ENCODE data around the gene C8A.

C8A gene

GRCh38 chr1:56855190-56855589 lies 593 bp downstream of the C8A start:
- POLR2A ChIA-PET (ENCODE audit: low non-redundant PET), result no interaction called here
- no peak for DNase-seq (ENCODE audit: low spot score)
- CTCF ChIA-PET, result no interaction called here
- TF ChIP-seq CTCF (conservative IDR thresholded peaks at IDR 0.05; ENCODE audit: low read depth), result no peak
- H3K27ac ChIP-seq, result no peak overlapping the region

GRCh38 chr1:56856186-56856585 lies 1.6 kb downstream of the C8A start:
- H3K27ac ChIP-seq, result no peak overlapping the region
- ChIA-PET CTCF (no interaction called here), POLR2A (ENCODE audit: low non-redundant PET) (no interaction called here)
- no peak for DNase-seq (ENCODE audit: low spot score)
- no peak for TF ChIP-seq CTCF (conservative IDR thresholded peaks at IDR 0.05; ENCODE audit: low read depth)

- TF ChIP-seq CTCF (conservative IDR thresholded peaks at IDR 0.05; ENCODE audit: low read depth), result no peak
- no peak overlapping the region for H3K27ac ChIP-seq
- ChIA-PET CTCF (no interaction called here), POLR2A (ENCODE audit: low non-redundant PET) (no interaction called here)
- no peak for DNase-seq (ENCODE audit: low spot score)
Measured at GRCh38 chr1:56859287-56859686, 4.7 kb downstream of the C8A start.

GRCh38 chr1:56863265-56863992 lies 8.8 kb downstream of the C8A start:
- H3K27ac ChIP-seq, result no peak overlapping the region
- CTCF ChIA-PET, result no interaction called here
- DNase-seq (ENCODE audit: low spot score), result no peak
- POLR2A ChIA-PET (ENCODE audit: low non-redundant PET), result no interaction called here
- TF ChIP-seq CTCF (conservative IDR thresholded peaks at IDR 0.05; ENCODE audit: low read depth), result no peak

- ChIA-PET CTCF (no interaction called here), POLR2A (ENCODE audit: low non-redundant PET) (no interaction called here)
- no peak for DNase-seq (ENCODE audit: low spot score)
- no peak overlapping the region for H3K27ac ChIP-seq
- no peak for TF ChIP-seq CTCF (conservative IDR thresholded peaks at IDR 0.05; ENCODE audit: low read depth)
Measured at GRCh38 chr1:56864430-56864829, 9.8 kb downstream of the C8A start.

- TF ChIP-seq CTCF (conservative IDR thresholded peaks at IDR 0.05; ENCODE audit: low read depth), result no peak
Measured at GRCh38 chr1:56866656-56867055, 12.1 kb downstream of the C8A start.

More at GRCh38 chr1:56866656-56867055, 12.1 kb downstream of the C8A start:
- ChIA-PET POLR2A (ENCODE audit: low non-redundant PET) (no interaction called here), CTCF (no interaction called here)
- DNase-seq (ENCODE audit: low spot score), result no peak
- no peak overlapping the region for H3K27ac ChIP-seq
